ENCODE results near the gene BCL3.

BCL3 gene

GRCh38 chr19:44744871-44745332, 3.6 kb upstream of the BCL3 start:
- no peak for DNase-seq (ENCODE audit: low spot score)
- TF ChIP-seq, protein P1, sequence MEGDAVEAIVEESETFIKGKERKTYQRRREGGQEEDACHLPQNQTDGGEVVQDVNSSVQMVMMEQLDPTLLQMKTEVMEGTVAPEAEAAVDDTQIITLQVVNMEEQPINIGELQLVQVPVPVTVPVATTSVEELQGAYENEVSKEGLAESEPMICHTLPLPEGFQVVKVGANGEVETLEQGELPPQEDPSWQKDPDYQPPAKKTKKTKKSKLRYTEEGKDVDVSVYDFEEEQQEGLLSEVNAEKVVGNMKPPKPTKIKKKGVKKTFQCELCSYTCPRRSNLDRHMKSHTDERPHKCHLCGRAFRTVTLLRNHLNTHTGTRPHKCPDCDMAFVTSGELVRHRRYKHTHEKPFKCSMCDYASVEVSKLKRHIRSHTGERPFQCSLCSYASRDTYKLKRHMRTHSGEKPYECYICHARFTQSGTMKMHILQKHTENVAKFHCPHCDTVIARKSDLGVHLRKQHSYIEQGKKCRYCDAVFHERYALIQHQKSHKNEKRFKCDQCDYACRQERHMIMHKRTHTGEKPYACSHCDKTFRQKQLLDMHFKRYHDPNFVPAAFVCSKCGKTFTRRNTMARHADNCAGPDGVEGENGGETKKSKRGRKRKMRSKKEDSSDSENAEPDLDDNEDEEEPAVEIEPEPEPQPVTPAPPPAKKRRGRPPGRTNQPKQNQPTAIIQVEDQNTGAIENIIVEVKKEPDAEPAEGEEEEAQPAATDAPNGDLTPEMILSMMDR (IDR thresholded peaks at IDR 0.05; ENCODE audit: extremely low read depth, missing control alignments): no peak

GRCh38 chr19:44745341-44745831, 3.1 kb upstream of the BCL3 start:
- TF ChIP-seq, protein P1 (IDR thresholded peaks at IDR 0.05; ENCODE audit: extremely low read depth, missing control alignments): no peak
- DNase-seq (ENCODE audit: low spot score): no peak

GRCh38 chr19:44745887-44746600, 2.5 kb upstream of the BCL3 start:
- TF ChIP-seq, protein P1 (IDR thresholded peaks at IDR 0.05; ENCODE audit: extremely low read depth, missing control alignments): no peak

GRCh38 chr19:44746616-44746945, 1.9 kb upstream of the BCL3 start:
- TF ChIP-seq, protein P1 (IDR thresholded peaks at IDR 0.05; ENCODE audit: extremely low read depth, missing control alignments): no peak
- DNase-seq (ENCODE audit: low spot score): no peak

More at GRCh38 chr19:44745887-44746600, 2.5 kb upstream of the BCL3 start:
- no peak for DNase-seq (ENCODE audit: low spot score)

GRCh38 chr19:44746946-44747738, 1.4 kb upstream of the BCL3 start:
- DNase-seq (ENCODE audit: low spot score): peak; percentile 87
- TF ChIP-seq, protein P1 (IDR thresholded peaks at IDR 0.05; ENCODE audit: extremely low read depth, missing control alignments): no peak

DNA sequence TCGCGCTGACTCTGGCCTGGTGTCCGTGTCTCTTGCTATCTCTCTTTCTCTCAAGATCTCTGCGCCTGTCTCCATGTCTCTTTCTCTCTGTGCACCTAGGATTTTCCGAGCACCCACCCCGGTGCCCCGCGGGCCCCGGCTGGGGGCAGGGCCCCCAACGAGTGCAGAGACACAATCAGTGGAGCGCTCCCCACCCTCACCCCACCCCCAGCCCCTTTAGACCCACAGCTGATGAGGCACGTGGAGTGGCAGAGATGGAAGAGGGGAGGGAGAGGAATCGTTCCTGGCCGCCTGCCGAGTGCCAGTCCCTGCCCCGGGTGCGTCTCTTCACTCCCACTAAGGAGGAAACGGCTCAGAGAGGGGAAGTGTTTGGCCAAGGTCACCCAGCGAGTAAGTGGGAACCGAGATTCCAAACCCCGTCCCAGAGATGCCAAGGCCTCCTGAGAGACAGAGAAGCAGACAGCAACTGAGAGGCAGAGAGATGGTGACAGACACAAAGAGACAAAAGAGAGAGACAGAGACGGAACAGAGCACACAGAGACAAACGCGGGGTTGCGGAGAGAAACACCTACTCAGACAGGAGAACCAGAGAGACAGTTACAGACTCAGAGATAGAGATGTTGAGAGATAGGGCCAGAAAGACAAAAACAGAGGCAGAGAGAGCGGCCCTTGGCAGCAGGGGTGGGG, 626 bp upstream of the BCL3 start:
- no peak for DNase-seq (ENCODE audit: low spot score)
- TF ChIP-seq, protein P1 (IDR thresholded peaks at IDR 0.05; ENCODE audit: extremely low read depth, missing control alignments): no peak
